NB4 (cell line): ENCODE results near the gene APCDD1L.

Experiments used
- CTCF ChIP-seq: IDR thresholded peaks from one replicate; pipeline ENCODE4 v1.5.1; 2012; ENCODE audit warnings: low read depth, low read length
- POLR2A ChIP-seq: IDR thresholded peaks from 2 replicates; pipeline ENCODE4 v1.6.1; 2011; ENCODE audit warnings: mild to moderate bottlenecking; ENCODE audit not compliant: insufficient read length; ENCODE audit errors: extremely low read depth
- TF ChIP-seq, protein P1 (sequence below): IDR thresholded peaks from 2 replicates; pipeline ENCODE4 v1.6.1; 2011; ENCODE audit warnings: low read depth, low read length

DNA sequence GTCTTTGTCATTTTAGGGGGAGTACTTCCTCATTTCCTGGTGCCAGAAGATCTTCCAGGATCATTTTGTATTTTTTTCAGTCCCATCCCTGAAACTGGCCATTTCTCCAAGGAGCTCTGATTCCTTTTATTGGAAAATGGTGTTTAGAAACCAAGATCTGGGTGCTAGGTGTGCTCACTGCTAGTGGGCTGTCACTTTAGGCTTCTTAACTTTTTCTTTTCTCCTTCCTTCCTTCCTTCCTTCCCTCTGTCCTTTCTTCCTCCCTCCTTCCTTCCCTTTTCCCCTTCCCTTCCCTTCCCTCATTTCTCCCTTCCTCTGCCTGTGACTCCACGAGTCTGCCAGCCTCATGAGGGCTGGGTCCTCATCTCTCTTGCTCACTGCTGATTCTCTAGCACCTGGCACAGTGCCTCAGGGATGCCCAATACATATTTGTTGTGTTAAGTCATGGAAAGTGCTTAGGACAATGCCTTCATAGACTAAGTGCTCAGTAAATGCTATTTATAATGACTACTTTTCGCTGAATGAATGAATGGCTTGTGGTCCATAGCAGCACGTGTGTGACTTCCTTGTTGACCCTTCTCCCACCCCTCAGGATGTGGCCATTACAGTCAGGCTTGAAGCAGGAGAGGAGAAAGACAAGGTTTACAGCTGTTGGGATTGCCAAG is 36.9 kb downstream of the APCDD1L start:
- TF ChIP-seq POLR2A (no peak), CTCF (no peak)
- TF ChIP-seq, protein P1, sequence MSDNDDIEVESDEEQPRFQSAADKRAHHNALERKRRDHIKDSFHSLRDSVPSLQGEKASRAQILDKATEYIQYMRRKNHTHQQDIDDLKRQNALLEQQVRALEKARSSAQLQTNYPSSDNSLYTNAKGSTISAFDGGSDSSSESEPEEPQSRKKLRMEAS: no peak
